K562 (cell line): ENCODE data around the gene C2orf92. TPM values are rescaled to one million over a fixed set of nuclear protein-coding genes. Genes with fewer than 3 reads are reported as not detected.
A peak's percentile ranks its signal among the peaks of the same experiment; 100 is the strongest.

Experiments used
- ATAC-seq: fragments of 200-7000 bp; cut with Tn5 transposase; 3 replicates; pipeline ENCODE4 v1.9.1; 2020; ENCODE audit warnings: moderate library complexity
- BruUV-seq: library from RNA; stranded (reverse); fragments of 400-500 nt; replicated peaks from 2 replicates; lab custom pipeline; 2021; lab: Mats Ljungman, UMichigan
- CTCF ChIA-PET: fragments of 300-600 bp; formaldehyde crosslinking; extraction: SDS; loops from one replicate; lab custom pipeline; 2021; ENCODE audit warnings: low intra/inter-chr PET ratio; lab: Yijun Ruan, JAX
- POLR2A ChIA-PET: fragments of 300-600, 350-650 bp; sonication (Branson Sonifier 250); formaldehyde crosslinking; extraction: SDS; loops from one replicate; lab custom pipeline; 2021; ENCODE audit warnings: antibody characterized with exemption, inconsistent platforms; lab: Yijun Ruan, JAX
- DNase-seq, 4 experiments: peaks; one replicate each; pipeline versions ENCODE4 v3.0.0 to v3.0.0-alpha.2; 2011 to 2018; ENCODE audit warnings: low spot score in 3 of 4, mixed read lengths in 3 of 4; ENCODE audit errors: extremely low read depth in 1 of 4
- FAIRE-seq: peaks from 2 replicates; lab custom pipeline; 2011; peaks lifted over from hg19 to GRCh38; lab: Jason Lieb, UNC
- H2AFZ ChIP-seq: 2 replicates; pipeline ENCODE4 v1.6.0; 2011; ENCODE audit warnings: low read depth, low read length, control low read depth, inconsistent platforms
- H3K27ac ChIP-seq: fragments of 200-600 bp; 3 replicates; pipeline ENCODE4 v1.8.0; 2011; ENCODE audit warnings: low read depth, mild to moderate bottlenecking, control low read depth, inconsistent platforms, low read length, moderate library complexity, mixed read lengths; ENCODE audit errors: extremely low read depth
- H3K27me3 ChIP-seq, 2 experiments: fragments of 300-600 bp in 1 of 2; 2 replicates in 1 of 2; 3 replicates in 1 of 2; pipeline versions ENCODE4 v1.6.0 to v1.8.0; 2011; ENCODE audit warnings: inconsistent platforms in 2 of 2, low read length in 2 of 2, mild to moderate bottlenecking in 1 of 2, mixed read lengths in 1 of 2, moderate library complexity in 1 of 2; ENCODE audit not compliant: control insufficient read depth in 2 of 2, insufficient read depth in 2 of 2
- H3K36me3 ChIP-seq: fragments of 300-600 bp; 3 replicates; pipeline ENCODE4 v1.8.0; 2011; ENCODE audit warnings: mild to moderate bottlenecking, low read length, inconsistent platforms; ENCODE audit not compliant: control insufficient read depth, insufficient read depth
- H3K4me1 ChIP-seq, 2 experiments: fragments of 200-600 bp in 1 of 2; replicated peaks in 1 of 2; 2 replicates in 1 of 2; 3 replicates in 1 of 2; pipeline versions ENCODE4 v1.5.1 to v1.8.0; 2011; ENCODE audit warnings: inconsistent platforms in 2 of 2, low read length in 2 of 2, mild to moderate bottlenecking in 1 of 2, mixed read lengths in 1 of 2, moderate library complexity in 1 of 2; ENCODE audit not compliant: control insufficient read depth in 2 of 2, insufficient read depth in 2 of 2
- H3K4me2 ChIP-seq: 2 replicates; pipeline ENCODE4 v1.6.1; 2011; ENCODE audit warnings: low read length, control low read depth, inconsistent platforms, mixed read lengths; ENCODE audit not compliant: insufficient read depth
- H3K4me3 ChIP-seq: fragments of 200-600 bp; sonication (generic), shearing (Covaris generic); 2 replicates; pipeline ENCODE4 v1.5.1; 2016; ENCODE audit warnings: control low read depth, inconsistent platforms
- H3K79me2 ChIP-seq: fragments of 200-600 bp; 3 replicates; pipeline ENCODE4 v1.8.0; 2011; ENCODE audit warnings: low read length, inconsistent platforms; ENCODE audit not compliant: control insufficient read depth, insufficient read depth
- H3K9ac ChIP-seq, 2 experiments: 2 replicates each; pipeline versions ENCODE4 v1.6.0 to v1.6.1; 2011; ENCODE audit warnings: low read depth in 2 of 2, low read length in 2 of 2, control low read depth in 1 of 2, inconsistent platforms in 1 of 2, mild to moderate bottlenecking in 1 of 2, mixed read lengths in 1 of 2; ENCODE audit not compliant: insufficient read depth in 1 of 2
- H3K9me1 ChIP-seq: one replicate; pipeline ENCODE4 v1.6.0; 2011; ENCODE audit warnings: inconsistent platforms, mild to moderate bottlenecking, low read length, moderate library complexity; ENCODE audit not compliant: control insufficient read depth, insufficient read depth
- H3K9me3 ChIP-seq: replicated peaks from 2 replicates; pipeline ENCODE4 v1.5.1; 2011; ENCODE audit warnings: low read depth, low read length, inconsistent platforms; ENCODE audit not compliant: control insufficient read depth, insufficient read depth
- H4K20me1 ChIP-seq: replicated peaks from 2 replicates; pipeline ENCODE4 v1.6.1; 2011; ENCODE audit warnings: low read length, inconsistent platforms, mixed read lengths; ENCODE audit not compliant: control insufficient read depth, insufficient read depth
- BRF1 ChIP-seq: IDR thresholded peaks from 3 replicates; pipeline ENCODE4 v1.6.1; 2011; ENCODE audit warnings: borderline replicate concordance, mild to moderate bottlenecking; ENCODE audit not compliant: insufficient read length; ENCODE audit errors: extremely low read depth
- DDX20 ChIP-seq: fragments of 450-650 bp; IDR thresholded peaks from 2 replicates; pipeline ENCODE4 v1.6.1; 2016; ENCODE audit warnings: missing genetic modification characterization, low read depth, mild to moderate bottlenecking, missing compliant biosample characterization, moderate library complexity
- FIP1L1 ChIP-seq: fragments of 200-400 bp; formaldehyde crosslinking; IDR thresholded peaks from 2 replicates; pipeline ENCODE4 v1.6.1; 2018; ENCODE audit warnings: mild to moderate bottlenecking, low read depth, low read length; ENCODE audit not compliant: poor library complexity, severe bottlenecking
- GATA2 ChIP-seq: sonication (generic); formaldehyde crosslinking; IDR thresholded peaks from 2 replicates; pipeline ENCODE4 v1.4.0; 2020; ENCODE audit warnings: mild to moderate bottlenecking, missing genetic modification reagents
- HMGN3 ChIP-seq: IDR thresholded peaks from 2 replicates; pipeline ENCODE4 v1.6.1; 2011; ENCODE audit warnings: borderline replicate concordance, low read depth, mild to moderate bottlenecking, mixed read lengths, low read length; ENCODE audit not compliant: insufficient read length; ENCODE audit errors: extremely low read depth
- KHSRP ChIP-seq: fragments of 450-650 bp; IDR thresholded peaks from 2 replicates; pipeline ENCODE4 v1.6.1; 2017
- LCOR ChIP-seq: sonication (generic); formaldehyde crosslinking; IDR thresholded peaks from 2 replicates; pipeline ENCODE4 v1.8.0; 2022; ENCODE audit warnings: mild to moderate bottlenecking, missing genetic modification reagents
- NR2C1 ChIP-seq, 2 experiments: fragments of 450-650 bp; IDR thresholded peaks; 2 replicates each; pipeline ENCODE4 v1.6.1; 2017; ENCODE audit warnings: mild to moderate bottlenecking in 2 of 2, antibody characterized with exemption in 1 of 2, inconsistent platforms in 1 of 2, missing compliant biosample characterization in 1 of 2, missing genetic modification characterization in 1 of 2
- NR2F6 ChIP-seq: fragments of 450-650 bp; formaldehyde crosslinking; IDR thresholded peaks from 2 replicates; pipeline ENCODE4 v1.4.0; 2020; ENCODE audit warnings: mild to moderate bottlenecking
- POLR3A ChIP-seq: IDR thresholded peaks from 2 replicates; pipeline ENCODE4 v1.6.1; 2011; ENCODE audit warnings: borderline replicate concordance, mild to moderate bottlenecking, moderate library complexity; ENCODE audit not compliant: insufficient read length, insufficient read depth; ENCODE audit errors: extremely low read depth
- PTRF ChIP-seq: fragments of 450-650 bp; IDR thresholded peaks from 2 replicates; pipeline ENCODE4 v1.6.1; 2016; ENCODE audit warnings: mild to moderate bottlenecking, missing genetic modification characterization, missing compliant biosample characterization
- RBM14 ChIP-seq: fragments of 200-400 bp; formaldehyde crosslinking; IDR thresholded peaks from 2 replicates; pipeline ENCODE4 v1.6.1; 2018; ENCODE audit warnings: low read depth, mild to moderate bottlenecking, low read length, moderate library complexity, borderline replicate concordance; ENCODE audit not compliant: insufficient read depth
- SRSF7 ChIP-seq: fragments of 200-400 bp; formaldehyde crosslinking; optimal IDR thresholded peaks from 2 replicates; pipeline ENCODE3; 2017; ENCODE audit warnings: mild to moderate bottlenecking, low read depth, low read length
- XRCC4 ChIP-seq: IDR thresholded peaks from one replicate; pipeline ENCODE4 v1.6.1; 2011; ENCODE audit not compliant: insufficient read depth, insufficient read length; ENCODE audit errors: extremely low read depth
- ZNF444 ChIP-seq: fragments of 250-450 bp; sonication (Bioruptor Pico); IDR thresholded peaks from 2 replicates; pipeline ENCODE4 v1.4.0; 2020; ENCODE audit warnings: mild to moderate bottlenecking, moderate library complexity
- ZNF830 ChIP-seq: fragments of 250-450 bp; sonication (Bioruptor Pico); IDR thresholded peaks from 2 replicates; pipeline ENCODE4 v1.5.0; 2021; ENCODE audit warnings: mild to moderate bottlenecking
- WGBS: fragments of 100-300 bp; shearing (Covaris generic); methylation state at CpG from one replicate; pipeline ENCODE4 v1.1.6; 2016; ENCODE audit warnings: low coverage, mixed read lengths; ENCODE audit not compliant: insufficient coverage; ENCODE audit errors: missing lambda C conversion rate; 5-methylcytosine and 5-hydroxymethylcytosine counted together
- in situ Hi-C: fragments of 300-500 bp; cut with MboI; formaldehyde crosslinking; loops from 4 replicates; pipeline ENCODE4 v1.15.0; 2018; ENCODE audit warnings: inconsistent platforms, mixed read lengths
- intact Hi-C: fragments of 100-400 bp; cut with micrococcal nuclease; formaldehyde crosslinking; loops from 2 replicates; pipeline ENCODE4 v1.14.2; 2022
- polyA plus RNA-seq, 8 experiments: library from polyadenylated mRNA; depleted of rRNA in 4 of 8; stranded (reverse) in 5 of 8; unstranded in 3 of 8; fragments of >200 nt; fragmentation: Nextera tagmentation in 2 of 8; fragmentation: Illumina TruSeq in 1 of 8; extraction: Ambion mirVana in 2 of 8; extraction: Trizol in 1 of 8; gene quantifications; 2 replicates each; pipeline versions ENCODE4 v1.2.1 to v1.2.3, GENCODE V29; 2011 to 2014; ENCODE audit warnings: inconsistent platforms in 1 of 8, missing spikeins in 1 of 8
- total RNA-seq, 7 experiments: library from RNA; depleted of rRNA in 6 of 7; stranded (reverse); fragments of >200 nt in 6 of 7; fragmentation: Illumina TruSeq in 2 of 7; extraction: Trizol in 2 of 7; gene quantifications; 2 replicates each; pipeline versions ENCODE4 v1.2.1 to v1.2.3, GENCODE V29; 2011 to 2021; ENCODE audit warnings: low replicate concordance in 1 of 7
- TF ChIP-seq, protein P1 (sequence below): fragments of 250-450 bp; sonication (Bioruptor Pico); IDR thresholded peaks from 2 replicates; pipeline ENCODE4 v1.5.0; 2021

Gene C2orf92
- total and polyA plus RNA-seq, 9 of the 15 experiments (the other 6 are each of a cell fraction or from before 2014, with no cell fraction given): 0.65 to 6.8 (median 3.6) TPM

DNA sequence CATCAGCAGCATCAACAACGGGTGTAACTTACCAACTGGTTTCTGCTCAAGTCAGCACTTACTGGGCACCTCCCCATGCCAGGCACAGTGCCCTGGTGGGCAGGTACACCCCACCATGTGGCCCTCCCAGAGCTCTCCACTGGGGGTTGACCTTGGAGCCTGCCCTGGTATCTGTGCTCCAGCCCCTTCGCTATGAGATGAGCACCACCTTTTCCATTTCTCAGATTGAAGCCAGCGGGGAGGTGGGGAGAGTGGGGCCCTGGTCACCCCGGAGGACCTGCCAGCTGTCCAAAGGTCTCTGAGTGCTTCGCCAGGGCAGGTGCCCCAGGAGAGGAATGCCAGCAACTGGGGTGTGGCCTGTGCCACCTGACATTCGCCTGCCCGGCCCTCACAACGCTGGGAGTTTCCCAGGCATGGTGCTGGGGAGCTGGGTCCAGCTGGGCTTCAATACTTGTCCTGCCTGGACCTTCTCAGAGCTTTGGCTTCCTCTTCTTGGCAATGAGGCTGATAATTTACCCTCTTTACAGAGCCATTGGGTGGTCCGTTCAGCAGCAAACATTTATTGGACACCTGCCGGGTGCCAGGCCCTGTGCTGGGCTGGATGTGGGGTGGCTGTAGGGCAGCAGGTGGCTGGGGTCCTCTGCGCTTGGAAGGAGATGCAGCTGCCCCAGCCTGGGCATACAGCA lies 38.0 kb downstream of the C2orf92 start:
- intact Hi-C loops: loop anchor here (10.0 kb wide), 1 partner anchor 677 kb away; no protein-coding TSS in a partner anchor
- Histone ChIP-seq H3K79me2 (no peaks in the 10 kb centered on the region), H3K27ac (no peak overlapping the region), H3K9me3 (no peaks in the 10 kb centered on the region; the same call in 1 of the 2 replicates), H4K20me1 (no peaks in the 10 kb centered on the region), H3K4me1 (peaks cover 20 to 28% of the 10 kb centered on the region in 2 experiments), H3K9me1 (peaks cover 3% of the 10 kb centered on the region), H3K4me3 (no peak overlapping the region), H2AFZ (no peak overlapping the region), H3K36me3 (no peaks in the 10 kb centered on the region), H3K4me2 (no peak overlapping the region), H3K9ac (peak overlapping the region in 1 of 2 experiments; percentile 35; a peak in 2 of 4 replicates), H3K27me3 (no peaks in the 10 kb centered on the region)
- no peak for FAIRE-seq
- CTCF ChIA-PET: no interaction called here
- WGBS: 29% methylated on average over 10 of the region's 11 CpGs
- ATAC-seq: no peak
- in situ Hi-C loops: no loop called here
- BruUV-seq: no TSS peak
- no peak for TF ChIP-seq GATA2
- TF ChIP-seq KHSRP: no peak
- no peak for TF ChIP-seq HMGN3
- TF ChIP-seq NR2C1 (IDR thresholded peaks at IDR 0.05): no peak
- TF ChIP-seq NR2C1 (tag; IDR thresholded peaks at IDR 0.05): no peak
- TF ChIP-seq PTRF (tag): no peak
- TF ChIP-seq POLR3A: no peak
- no peak for TF ChIP-seq FIP1L1
- TF ChIP-seq SRSF7: no peak
- no peak for TF ChIP-seq ZNF830 (CRISPR knock-in tag)
- no peak for TF ChIP-seq RBM14
- TF ChIP-seq, protein P1, sequence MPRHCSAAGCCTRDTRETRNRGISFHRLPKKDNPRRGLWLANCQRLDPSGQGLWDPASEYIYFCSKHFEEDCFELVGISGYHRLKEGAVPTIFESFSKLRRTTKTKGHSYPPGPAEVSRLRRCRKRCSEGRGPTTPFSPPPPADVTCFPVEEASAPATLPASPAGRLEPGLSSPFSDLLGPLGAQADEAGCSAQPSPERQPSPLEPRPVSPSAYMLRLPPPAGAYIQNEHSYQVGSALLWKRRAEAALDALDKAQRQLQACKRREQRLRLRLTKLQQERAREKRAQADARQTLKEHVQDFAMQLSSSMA (CRISPR knock-in tag): no peak
- TF ChIP-seq XRCC4: no peak
- no peak for TF ChIP-seq LCOR (CRISPR knock-in tag)
- no peak for TF ChIP-seq NR2F6 (CRISPR knock-in tag)
- TF ChIP-seq DDX20 (tag): no peak
- no peak for TF ChIP-seq ZNF444 (CRISPR knock-in tag)
- TF ChIP-seq BRF1: no peak
- DNase-seq: no peak
- POLR2A ChIA-PET: interaction anchor here (0.6 to 1.6 kb wide), 2 partner anchors 8 to 92 kb away, joined by 3 to 5 read pairs; no protein-coding TSS in a partner anchor
